PC-3 (cell line): ENCODE results near the gene WDSUB1.

ENCODE experiments used
- CTCF ChIP-seq: fragments of 300-600 bp; sonication (generic); conservative IDR thresholded peaks from 2 replicates; pipeline ENCODE4 v1.5.1; 2017; ENCODE audit warnings: antibody characterized with exemption, low read depth, mild to moderate bottlenecking, low read length
- EZH2 ChIP-seq: fragments of 300-600 bp; sonication (generic); IDR thresholded peaks from one replicate; pipeline ENCODE4 v1.6.1; 2017; ENCODE audit warnings: antibody characterized with exemption, mild to moderate bottlenecking, low read length; ENCODE audit not compliant: unreplicated experiment

- TF ChIP-seq CTCF (no peak), EZH2 (no peak)
Observed at GRCh38 chr2:159206736-159207380, 79.6 kb downstream of the WDSUB1 start.
